ENCODE data around the gene ETV6. TPM values are rescaled to one million over a fixed set of nuclear protein-coding genes. Genes with fewer than 3 reads are reported as not detected.

Gene ETV6
- total and polyA plus RNA-seq, 2 of the 8 experiments (the other 6 are each of a cell fraction or from before 2014, with no cell fraction given), result 5.5 to 23.9 TPM

- H3K18ac ChIP-seq (ENCODE audit: extremely low read depth, low read length), result no peak overlapping the region
- H3K23me2 ChIP-seq (ENCODE audit: low read depth, low read length), result no peaks in the 10 kb centered on the region
- no peak overlapping the region for H3K56ac ChIP-seq (replicated peaks; ENCODE audit: insufficient read length, low read depth, low read length)
- H3K14ac ChIP-seq (ENCODE audit: insufficient read length), result no peak overlapping the region
- H3K36me3 ChIP-seq (ENCODE audit: control insufficient read depth in 2 of 4, insufficient read depth in 4 of 4, low read length in 3 of 4), result no peaks in the 10 kb centered on the region
- H3K27ac ChIP-seq (ENCODE audit: low read depth, low read length), result no peak overlapping the region
- H3K4me1 ChIP-seq (replicated peaks in 1 of 4; ENCODE audit: control insufficient read depth in 3 of 4, insufficient read depth in 4 of 4, low read length in 3 of 4), result peaks cover 0 to 4% (median 1%) of the 10 kb centered on the region in 4 experiments; a peak in 3 of 7 replicates
- H4K5ac ChIP-seq (ENCODE audit: insufficient read length, low read depth, low read length), result no peak overlapping the region
- TF ChIP-seq MAFK (IDR thresholded peaks at IDR 0.05; ENCODE audit: low read depth, low read length), result no peak
- no peak for TF ChIP-seq EGR1 (IDR thresholded peaks at IDR 0.05; ENCODE audit: borderline replicate concordance, low read depth, low read length)
- TF ChIP-seq RBBP5 (IDR thresholded peaks at IDR 0.05; ENCODE audit: borderline replicate concordance, low read depth, low read length), result no peak
- no peak for TF ChIP-seq RAD21 (IDR thresholded peaks at IDR 0.05 in 1 of 2, conservative IDR thresholded peaks at IDR 0.05 in 1 of 2; ENCODE audit: low read depth in 2 of 2, low read length in 2 of 2)
- TF ChIP-seq CREB1 (IDR thresholded peaks at IDR 0.05), result no peak
- no peak for TF ChIP-seq PHF8 (conservative IDR thresholded peaks at IDR 0.05; ENCODE audit: low read depth, low read length)
- no peak for TF ChIP-seq BCL11A (IDR thresholded peaks at IDR 0.05; ENCODE audit: low read depth in 2 of 2, low read length in 2 of 2)
- H4K20me1 ChIP-seq (replicated peaks in 1 of 2; ENCODE audit: control insufficient read depth in 1 of 2, insufficient read depth in 2 of 2, low read length in 2 of 2), result peaks cover 0 to 3% of the 10 kb centered on the region in 2 experiments
- no peak for DNase-seq (ENCODE audit: low read depth in 1 of 2, low spot score in 2 of 2)
- no peak overlapping the region for H2BK12ac ChIP-seq (ENCODE audit: low read depth, low read length)
- no peak overlapping the region for H2AFZ ChIP-seq (ENCODE audit: low read length)
- no peaks in the 10 kb centered on the region for H3K9me3 ChIP-seq (ENCODE audit: insufficient read depth in 2 of 2, low read depth in 1 of 2, low read length in 1 of 2)
- CTCF ChIA-PET (ENCODE audit: partially characterized antibody), result interaction anchor here (1.4 to 2.0 kb wide), 3 partner anchors 8 to 106 kb away, joined by 4 to 7 read pairs (median 5); no protein-coding TSS in a partner anchor
- FAIRE-seq, result no peak
- no peak overlapping the region for H2AK5ac ChIP-seq (ENCODE audit: low read depth, low read length)
- no peak overlapping the region for H3K9ac ChIP-seq (replicated peaks in 1 of 4; ENCODE audit: extremely low read depth in 1 of 4, low read depth in 3 of 4, low read length in 3 of 4)
- H3K79me2 ChIP-seq (ENCODE audit: control insufficient read depth in 1 of 2, insufficient read depth in 2 of 2, low read length in 2 of 2), result peaks cover 0 to 15% of the 10 kb centered on the region in 2 experiments; a peak in 2 of 4 replicates
- 92% methylated on average over 3 of the region's 3 CpGs; no CpG with 5 or more reads in 1 of the 2 experiments for WGBS, 2 experiments (ENCODE audit: extremely low coverage in 1 of 2, insufficient coverage in 1 of 2, insufficient read length in 1 of 2, insufficient replicate concordance in 2 of 2, low coverage in 1 of 2, low lambda C conversion rate in 2 of 2, missing lambda C conversion rate in 1 of 2)
- H2BK15ac ChIP-seq (ENCODE audit: low read length), result no peak overlapping the region
- no peaks in the 10 kb centered on the region; a peak in 1 of 7 replicates for H3K27me3 ChIP-seq (replicated peaks in 1 of 4; ENCODE audit: control insufficient read depth in 3 of 4, extremely low read depth in 1 of 4, insufficient read depth in 3 of 4, low read length in 3 of 4)
- POLR2A ChIA-PET (ENCODE audit: partially characterized antibody), result interaction anchor here (0.6 to 1.5 kb wide), 4 partner anchors 10 to 274 kb away, joined by 3 to 4 read pairs (median 3); no protein-coding TSS in a partner anchor
- H3K23ac ChIP-seq (ENCODE audit: insufficient read length), result no peak overlapping the region
- no peak overlapping the region for H2BK20ac ChIP-seq (ENCODE audit: low read length)
- H2BK120ac ChIP-seq (replicated peaks; ENCODE audit: low read depth, low read length), result no peak overlapping the region
- no peak overlapping the region for H4K91ac ChIP-seq (replicated peaks; ENCODE audit: insufficient read length, low read length)
- H2BK5ac ChIP-seq (ENCODE audit: low read depth, low read length), result no peak overlapping the region
- H3K4ac ChIP-seq (replicated peaks; ENCODE audit: insufficient read length, low read depth, low read length), result no peak overlapping the region
- no peak overlapping the region for H3K4me3 ChIP-seq (ENCODE audit: extremely low read depth in 1 of 4, insufficient read depth in 2 of 4, low read depth in 3 of 4, low read length in 4 of 4)
- no peak overlapping the region for H3K4me2 ChIP-seq (ENCODE audit: insufficient read depth in 1 of 2, low read depth in 2 of 2, low read length in 2 of 2)
- no peak overlapping the region for H4K8ac ChIP-seq (ENCODE audit: extremely low read depth, insufficient read depth, low read length)
- H3K79me1 ChIP-seq (ENCODE audit: low read depth, low read length), result no peaks in the 10 kb centered on the region; the same call in 1 of the 2 replicates
Measured at GRCh38 chr12:11684393-11684792, 34.9 kb downstream of the ETV6 start.

Data from H1 (cell line).